Liver (tissue), 3 donors: ENCODE results near the gene WBP1.

ENCODE experiments used
- ATF3 ChIP-seq: IDR thresholded peaks from 2 replicates; pipeline ENCODE4 v1.6.1; 2016; ENCODE audit warnings: antibody characterized with exemption
- CTCF ChIP-seq: fragments of 150-350 bp; IDR thresholded peaks from 2 replicates; pipeline ENCODE4 v1.5.1; 2017; ENCODE audit warnings: improper control_type of control experiment, low read depth, low read length; ENCODE audit not compliant: missing input control
- EGR1 ChIP-seq, 2 donors: IDR thresholded peaks; 2 replicates each; pipeline ENCODE4 v1.6.1; 2016 to 2018; ENCODE audit warnings: antibody characterized with exemption in 2 of 2, low read depth in 2 of 2
- FOXA1 ChIP-seq: IDR thresholded peaks from 2 replicates; pipeline ENCODE4 v1.6.1; 2016; ENCODE audit warnings: antibody characterized with exemption
- GABPA ChIP-seq, 2 donors: IDR thresholded peaks in 1 of 2; conservative IDR thresholded peaks in 1 of 2; 2 replicates each; pipeline ENCODE4 v1.6.1; 2016; ENCODE audit warnings: antibody characterized with exemption in 2 of 2, mild to moderate bottlenecking in 1 of 2, moderate library complexity in 1 of 2
- JUND ChIP-seq, 2 donors: IDR thresholded peaks; 2 replicates each; pipeline ENCODE4 v1.6.1; 2016; ENCODE audit warnings: antibody characterized with exemption in 2 of 2
- MAX ChIP-seq: IDR thresholded peaks from 2 replicates; pipeline ENCODE4 v1.6.1; 2016; ENCODE audit warnings: antibody characterized with exemption
- RAD21 ChIP-seq, 2 donors: IDR thresholded peaks; 2 replicates each; pipeline ENCODE4 v1.6.1; 2016; ENCODE audit warnings: antibody characterized with exemption in 2 of 2, mild to moderate bottlenecking in 2 of 2
- REST ChIP-seq: IDR thresholded peaks from 2 replicates; pipeline ENCODE4 v1.6.1; 2016; ENCODE audit warnings: antibody characterized with exemption, mild to moderate bottlenecking
- SP1 ChIP-seq: IDR thresholded peaks from 2 replicates; pipeline ENCODE4 v1.6.1; 2018; ENCODE audit warnings: antibody characterized with exemption, mild to moderate bottlenecking
- TAF1 ChIP-seq: conservative IDR thresholded peaks from 2 replicates; pipeline ENCODE4 v1.6.1; 2016; ENCODE audit warnings: antibody characterized with exemption, mild to moderate bottlenecking
- YY1 ChIP-seq: IDR thresholded peaks from 2 replicates; pipeline ENCODE4 v1.6.1; 2016; ENCODE audit warnings: antibody characterized with exemption, mild to moderate bottlenecking
- ZBTB33 ChIP-seq: IDR thresholded peaks from 2 replicates; pipeline ENCODE4 v1.6.1; 2016; ENCODE audit warnings: antibody characterized with exemption
- donor health status: healthy.
- donor health status: healthy.

- TF ChIP-seq CTCF: no peak
- TF ChIP-seq RAD21 (IDR thresholded peaks at IDR 0.05): no peak
- TF ChIP-seq GABPA (IDR thresholded peaks at IDR 0.05 in 1 of 2, conservative IDR thresholded peaks at IDR 0.05 in 1 of 2): no peak
- no peak for TF ChIP-seq MAX
- TF ChIP-seq FOXA1: no peak
- TF ChIP-seq TAF1: no peak
- no peak for TF ChIP-seq SP1
- TF ChIP-seq ATF3: no peak
- no peak for TF ChIP-seq YY1
- TF ChIP-seq EGR1 (IDR thresholded peaks at IDR 0.05; ENCODE audit: low read depth in 2 of 2): no peak
- no peak for TF ChIP-seq JUND (IDR thresholded peaks at IDR 0.05)
- TF ChIP-seq ZBTB33: no peak
- TF ChIP-seq REST: peak; percentile 93
Observed at GRCh38 chr2:74501335-74502071, 43.3 kb downstream of the WBP1 start.
